H1 (cell line): ENCODE data around the gene RTN4IP1. TPM values are rescaled to one million over a fixed set of nuclear protein-coding genes. Genes with fewer than 3 reads are reported as not detected.

Source experiments
- ASH2L ChIP-seq: fragments of 200-600, 300-600 bp; sonication (generic); IDR thresholded peaks from one replicate; pipeline ENCODE4 v1.7.1; 2017; ENCODE audit warnings: low read length
- BRCA1 ChIP-seq: IDR thresholded peaks from 2 replicates; pipeline ENCODE4 v1.6.1; 2012; ENCODE audit warnings: low read depth, low read length, improper control_type of control experiment
- CHD1 ChIP-seq: IDR thresholded peaks from 2 replicates; pipeline ENCODE4 v1.6.1; 2012; ENCODE audit warnings: low read depth, low read length, improper control_type of control experiment
- CHD7 ChIP-seq: fragments of 300-600 bp; sonication (generic); IDR thresholded peaks from 2 replicates; pipeline ENCODE4 v1.7.1; 2012; ENCODE audit warnings: low read length, moderate library complexity, mild to moderate bottlenecking, inconsistent platforms; ENCODE audit not compliant: insufficient replicate concordance
- KDM1A ChIP-seq: fragments of 200-600, 300-600 bp; sonication (generic); IDR thresholded peaks from 2 replicates; pipeline ENCODE4 v1.7.1; 2016; ENCODE audit warnings: mild to moderate bottlenecking, low read length, borderline replicate concordance
- KDM5A ChIP-seq: fragments of 200-600 bp; IDR thresholded peaks from 2 replicates; pipeline ENCODE4 v1.7.1; 2012; ENCODE audit warnings: mild to moderate bottlenecking, low read length, inconsistent platforms, mixed read lengths
- NRF1 ChIP-seq: IDR thresholded peaks from 2 replicates; pipeline ENCODE4 v1.6.1; 2011; ENCODE audit warnings: mild to moderate bottlenecking, low read depth, low read length, improper control_type of control experiment
- POLR2AphosphoS5 ChIP-seq: IDR thresholded peaks from 2 replicates; pipeline ENCODE4 v1.6.1; 2011; ENCODE audit warnings: low read depth, low read length
- SUZ12 ChIP-seq: fragments of 200-600 bp; sonication (generic); IDR thresholded peaks from 2 replicates; pipeline ENCODE4 v1.6.1; 2012; ENCODE audit warnings: mild to moderate bottlenecking, inconsistent platforms, low read length, moderate library complexity, mixed read lengths
- USF2 ChIP-seq: IDR thresholded peaks from 2 replicates; pipeline ENCODE4 v1.6.1; 2011; ENCODE audit warnings: low read length, improper control_type of control experiment
- polyA plus RNA-seq, 7 experiments: library from polyadenylated mRNA; depleted of rRNA in 3 of 7; stranded (reverse) in 5 of 7; unstranded in 2 of 7; fragments of >200 nt in 5 of 7; fragments of 200-250 nt in 2 of 7; gene quantifications; 1 replicate in 5 of 7; 2 replicates in 1 of 7; 4 replicates in 1 of 7; pipeline versions ENCODE4 v1.2.1 to v1.2.3, GENCODE V29; 2011 to 2013; ENCODE audit warnings: missing spikeins in 2 of 7, mixed read lengths in 2 of 7
- total RNA-seq: library from RNA; stranded (reverse); fragmentation: NEBNext Ultra II Directional; extraction: Animal tissue kit (Norgen Biotek cat#: 25700); gene quantifications from 2 replicates; pipeline ENCODE4 v1.2.1, GENCODE V29; 2021

Gene RTN4IP1
- total and polyA plus RNA-seq, 2 of the 8 experiments (the other 6 are each of a cell fraction or from before 2014, with no cell fraction given): 14.6 to 19.5 TPM

DNA sequence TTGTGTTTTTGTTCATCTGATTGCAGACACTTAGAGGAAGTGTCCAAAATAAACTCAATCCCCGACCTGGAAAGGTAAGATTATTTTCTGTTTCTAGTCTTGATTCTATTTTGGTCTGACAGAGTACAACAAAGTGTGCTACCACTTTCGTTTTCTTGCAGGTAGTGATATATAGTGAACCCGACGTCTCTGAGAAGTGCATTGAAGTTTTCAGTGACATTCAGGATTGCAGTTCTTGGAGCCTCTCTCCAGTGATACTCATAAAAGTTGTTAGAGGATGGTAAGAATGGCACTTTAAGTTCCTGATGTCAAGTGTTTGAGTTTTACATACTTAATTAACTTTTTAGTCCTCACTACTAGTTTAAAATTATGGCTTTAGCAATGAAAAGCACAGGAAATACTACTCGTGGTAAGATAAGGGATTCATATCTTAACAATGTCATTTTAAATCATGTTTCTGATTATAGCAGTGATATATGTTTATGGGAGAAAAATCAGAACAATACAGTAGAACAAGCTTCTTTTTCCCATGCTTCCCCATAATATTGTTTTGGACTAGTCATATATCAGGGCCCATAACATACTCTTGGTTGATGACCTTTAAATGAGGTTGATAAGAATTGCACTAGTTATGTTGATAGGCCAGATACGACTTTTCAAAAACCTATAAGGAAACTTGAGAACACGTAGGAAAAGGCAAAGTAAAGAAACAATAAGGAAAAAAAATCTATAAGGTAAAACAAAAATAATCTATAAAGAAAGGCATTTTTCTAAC, 104.0 kb downstream of the RTN4IP1 start (continued):
- TF ChIP-seq CHD7 (no peak), POLR2AphosphoS5 (no peak), CHD1 (no peak), NRF1 (no peak), BRCA1 (no peak), USF2 (no peak), SUZ12 (no peak), KDM1A (no peak), ASH2L (no peak), KDM5A (no peak)
